ENCODE measurements around the gene CDH23.

CDH23 gene

GRCh38 chr10:71799608-71800453 lies 403.1 kb downstream of the CDH23 start:
- Histone ChIP-seq H3K36me3 (replicated peaks; ENCODE audit: insufficient read depth, low read length) (no peaks in the 10 kb centered on the region), H3K79me2 (ENCODE audit: low read length) (no peaks in the 10 kb centered on the region), H4K20me1 (ENCODE audit: insufficient read depth, low read length) (no peaks in the 10 kb centered on the region), H3K27ac (ENCODE audit: low read length) (no peak overlapping the region), H3K27me3 (replicated peaks; ENCODE audit: insufficient read depth, low read length) (peaks cover 4% of the 10 kb centered on the region; the same call in 1 of the 2 replicates), H3K9me3 (replicated peaks; ENCODE audit: insufficient read depth, low read length) (no peaks in the 10 kb centered on the region), H3K4me2 (ENCODE audit: low read depth, low read length) (no peak overlapping the region), H3K4me3 (ENCODE audit: low read length) (no peak overlapping the region), H2AFZ (ENCODE audit: low read length) (no peak overlapping the region), H3K9ac (ENCODE audit: low read length) (no peak overlapping the region), H3F3A (ENCODE audit: insufficient read depth, low read length) (no peaks in the 10 kb centered on the region), H3K4me1 (ENCODE audit: low read length) (no peaks in the 10 kb centered on the region), H3K9me2 (replicated peaks; ENCODE audit: insufficient read depth, low read length) (no peaks in the 10 kb centered on the region)
- no peak for DNase-seq
- TF ChIP-seq CTCF (IDR thresholded peaks at IDR 0.05; ENCODE audit: low read length): no peak
- TF ChIP-seq EZH2phosphoT487 (IDR thresholded peaks at IDR 0.05; ENCODE audit: low read length): no peak
- TF ChIP-seq EZH2 (optimal IDR thresholded peaks at IDR 0.05; ENCODE audit: low read depth, low read length): no peak

GRCh38 chr10:71801361-71801760 lies 404.6 kb downstream of the CDH23 start:
- H3K4me3 ChIP-seq (ENCODE audit: low read length): no peak overlapping the region
- no peak for DNase-seq
- H3K36me3 ChIP-seq (replicated peaks; ENCODE audit: insufficient read depth, low read length): no peaks in the 10 kb centered on the region
- TF ChIP-seq EZH2 (optimal IDR thresholded peaks at IDR 0.05; ENCODE audit: low read depth, low read length): no peak
- TF ChIP-seq EZH2phosphoT487 (IDR thresholded peaks at IDR 0.05; ENCODE audit: low read length): no peak
- TF ChIP-seq CTCF (IDR thresholded peaks at IDR 0.05; ENCODE audit: low read length): no peak
- H3K4me1 ChIP-seq (ENCODE audit: low read length): no peaks in the 10 kb centered on the region
- H3K9me2 ChIP-seq (replicated peaks; ENCODE audit: insufficient read depth, low read length): no peaks in the 10 kb centered on the region
- H3K27me3 ChIP-seq (replicated peaks; ENCODE audit: insufficient read depth, low read length): peaks cover 4% of the 10 kb centered on the region; the same call in 1 of the 2 replicates
- H3K9me3 ChIP-seq (replicated peaks; ENCODE audit: insufficient read depth, low read length): no peaks in the 10 kb centered on the region
- no peak overlapping the region for H3K4me2 ChIP-seq (ENCODE audit: low read depth, low read length)
- no peaks in the 10 kb centered on the region for H3F3A ChIP-seq (ENCODE audit: insufficient read depth, low read length)
- no peak overlapping the region for H3K27ac ChIP-seq (ENCODE audit: low read length)
- H3K9ac ChIP-seq (ENCODE audit: low read length): no peak overlapping the region
- no peak overlapping the region for H2AFZ ChIP-seq (ENCODE audit: low read length)
- no peaks in the 10 kb centered on the region for H3K79me2 ChIP-seq (ENCODE audit: low read length)
- H4K20me1 ChIP-seq (ENCODE audit: insufficient read depth, low read length): no peaks in the 10 kb centered on the region

GRCh38 chr10:71802235-71802634 lies 405.5 kb downstream of the CDH23 start:
- H3K27me3 ChIP-seq (replicated peaks; ENCODE audit: insufficient read depth, low read length): peaks cover 4% of the 10 kb centered on the region; the same call in 1 of the 2 replicates
- no peak overlapping the region for H3K9ac ChIP-seq (ENCODE audit: low read length)
- H3K9me2 ChIP-seq (replicated peaks; ENCODE audit: insufficient read depth, low read length): no peaks in the 10 kb centered on the region
- no peaks in the 10 kb centered on the region for H3K79me2 ChIP-seq (ENCODE audit: low read length)
- H2AFZ ChIP-seq (ENCODE audit: low read length): no peak overlapping the region
- H3K9me3 ChIP-seq (replicated peaks; ENCODE audit: insufficient read depth, low read length): no peaks in the 10 kb centered on the region
- H3K27ac ChIP-seq (ENCODE audit: low read length): no peak overlapping the region
- H3K4me3 ChIP-seq (ENCODE audit: low read length): no peak overlapping the region
- H3K36me3 ChIP-seq (replicated peaks; ENCODE audit: insufficient read depth, low read length): no peaks in the 10 kb centered on the region
- H3K4me2 ChIP-seq (ENCODE audit: low read depth, low read length): no peak overlapping the region
- TF ChIP-seq CTCF (IDR thresholded peaks at IDR 0.05; ENCODE audit: low read length) (no peak), EZH2 (optimal IDR thresholded peaks at IDR 0.05; ENCODE audit: low read depth, low read length) (no peak), EZH2phosphoT487 (IDR thresholded peaks at IDR 0.05; ENCODE audit: low read length) (no peak)
- H4K20me1 ChIP-seq (ENCODE audit: insufficient read depth, low read length): no peaks in the 10 kb centered on the region
- H3F3A ChIP-seq (ENCODE audit: insufficient read depth, low read length): no peaks in the 10 kb centered on the region
- DNase-seq: no peak
- H3K4me1 ChIP-seq (ENCODE audit: low read length): no peaks in the 10 kb centered on the region

Data from MM.1S (cell line).